AG04450 (cell line): Measurements from ENCODE around the gene GIPC2. TPM values are rescaled to one million over a fixed set of nuclear protein-coding genes. Genes with fewer than 3 reads are reported as not detected.

Experiments
- CTCF ChIA-PET: fragments of 300-600, 350-600 bp; formaldehyde crosslinking; extraction: SDS; loops from one replicate; lab custom pipeline; 2022; ENCODE audit warnings: antibody characterized with exemption, inconsistent platforms; lab: Charles Lee
- POLR2A ChIA-PET: fragments of 350-600 bp; formaldehyde crosslinking; extraction: SDS; loops from one replicate; lab custom pipeline; 2021; ENCODE audit warnings: antibody characterized with exemption, inconsistent platforms; lab: Yijun Ruan, JAX
- DNase-seq: peaks from one replicate; pipeline ENCODE4 v3.0.0-alpha.2; 2011; ENCODE audit warnings: low read depth, low spot score
- H3K27ac ChIP-seq: one replicate; pipeline ENCODE4 v1.5.1; 2012; ENCODE audit warnings: low read depth, low read length, control low read depth
- H3K27me3 ChIP-seq: one replicate; pipeline ENCODE4 v1.6.0; 2012; ENCODE audit warnings: low read length; ENCODE audit not compliant: control insufficient read depth, insufficient read depth
- H3K4me3 ChIP-seq: 2 replicates; pipeline ENCODE4 v1.5.1; 2011; ENCODE audit warnings: mild to moderate bottlenecking, low read depth, low read length, control low read depth
- H3K9me3 ChIP-seq: 2 replicates; pipeline ENCODE4 v1.5.1; 2012; ENCODE audit warnings: low read length; ENCODE audit not compliant: control insufficient read depth, insufficient read depth
- CTCF ChIP-seq: IDR thresholded peaks from 2 replicates; pipeline ENCODE4 v1.5.1; 2011; ENCODE audit warnings: low read depth, low read length, control low read depth, inconsistent platforms
- polyA plus RNA-seq: library from polyadenylated mRNA; depleted of rRNA; stranded (reverse); fragments of >200 nt; gene quantifications from 2 replicates; pipeline ENCODE4 v1.2.3, GENCODE V29; 2011

Gene GIPC2
- polyA plus RNA-seq, 1 experiment: 0.09 TPM

- no peak for DNase-seq
- no peaks in the 10 kb centered on the region for H3K9me3 ChIP-seq
- no peak for TF ChIP-seq CTCF
- POLR2A ChIA-PET: no interaction called here
- H3K27me3 ChIP-seq: no peaks in the 10 kb centered on the region
- CTCF ChIA-PET: interaction anchor here (0.6 to 5.4 kb wide), 14 partner anchors 8 to 545 kb away, joined by 3 to 128 read pairs (median 6); partner anchors contain the start of gene IFI44L
- no peak overlapping the region for H3K27ac ChIP-seq
- H3K4me3 ChIP-seq: no peak overlapping the region
These were observed 86.6 kb downstream of the GIPC2 start for GRCh38 chr1:78132174-78132947.

- ChIA-PET POLR2A (no interaction called here), CTCF (interaction anchor here (0.7 to 5.4 kb wide), 6 partner anchors 12 to 545 kb away, joined by 3 to 128 read pairs (median 16); no protein-coding TSS in a partner anchor)
- no peak for TF ChIP-seq CTCF
- Histone ChIP-seq H3K4me3 (no peak overlapping the region), H3K9me3 (no peaks in the 10 kb centered on the region), H3K27me3 (no peaks in the 10 kb centered on the region), H3K27ac (no peak overlapping the region)
- DNase-seq: no peak
These were observed 87.2 kb downstream of the GIPC2 start for GRCh38 chr1:78132948-78133322.

- H3K9me3 ChIP-seq: no peaks in the 10 kb centered on the region
- CTCF ChIA-PET: interaction anchor here (1.0 to 2.5 kb wide), 3 partner anchors 9 to 481 kb away, joined by 6 to 9 read pairs (median 8); no protein-coding TSS in a partner anchor
- TF ChIP-seq CTCF: no peak
- H3K27me3 ChIP-seq: no peaks in the 10 kb centered on the region
- no peak for DNase-seq
- H3K4me3 ChIP-seq: no peak overlapping the region
- no peak overlapping the region for H3K27ac ChIP-seq
- POLR2A ChIA-PET: no interaction called here
These were observed 90.9 kb downstream of the GIPC2 start for GRCh38 chr1:78136680-78137079.

- Histone ChIP-seq H3K4me3 (no peak overlapping the region), H3K27ac (no peak overlapping the region), H3K9me3 (no peaks in the 10 kb centered on the region), H3K27me3 (no peaks in the 10 kb centered on the region)
- CTCF ChIA-PET: interaction anchor here (0.7 to 7.3 kb wide), 5 partner anchors 10 to 534 kb away, joined by 3 to 202 read pairs (median 7); no protein-coding TSS in a partner anchor
- POLR2A ChIA-PET: no interaction called here
- no peak for DNase-seq
- no peak for TF ChIP-seq CTCF
These were observed 95.9 kb downstream of the GIPC2 start for GRCh38 chr1:78141531-78142231.
